CD14-positive monocyte (primary cell): ENCODE data around the gene TAMM41. TPM values are rescaled to one million over a fixed set of nuclear protein-coding genes. Genes with fewer than 3 reads are reported as not detected.

Experiments used
- DNase-seq, 3 donors: peaks; one replicate each; pipeline ENCODE4 v3.0.0-alpha.2; 2011 to 2022
- H2AFZ ChIP-seq: 2 replicates; pipeline ENCODE4 v1.6.0; 2012; ENCODE audit warnings: mild to moderate bottlenecking, low read depth, low read length, inconsistent platforms; ENCODE audit not compliant: insufficient read depth, poor library complexity, severe bottlenecking
- H3K27ac ChIP-seq, 2 donors: 1 replicate in 1 of 2; 2 replicates in 1 of 2; pipeline ENCODE4 v1.5.1; 2012 to 2013; ENCODE audit warnings: low read length in 2 of 2, control low read depth in 1 of 2, inconsistent platforms in 1 of 2, low read depth in 1 of 2, mild to moderate bottlenecking in 1 of 2
- H3K27me3 ChIP-seq, 2 donors: one replicate each; pipeline versions ENCODE4 v1.6.0 to v1.6.1; 2011 to 2013; ENCODE audit warnings: low read length in 2 of 2; ENCODE audit not compliant: control insufficient read depth in 2 of 2, insufficient read depth in 2 of 2
- H3K36me3 ChIP-seq, 2 donors: replicated peaks in 1 of 2; 1 replicate in 1 of 2; 2 replicates in 1 of 2; pipeline versions ENCODE4 v1.5.1 to v1.6.1; 2012 to 2013; ENCODE audit warnings: low read length in 2 of 2, control low read depth in 1 of 2, inconsistent platforms in 1 of 2, mild to moderate bottlenecking in 1 of 2; ENCODE audit not compliant: insufficient read depth in 2 of 2, control insufficient read depth in 1 of 2
- H3K4me1 ChIP-seq, 2 donors: 1 replicate in 1 of 2; 2 replicates in 1 of 2; pipeline versions ENCODE4 v1.5.1 to v1.6.1; 2012 to 2013; ENCODE audit warnings: low read length in 2 of 2, control low read depth in 1 of 2, inconsistent platforms in 1 of 2, mild to moderate bottlenecking in 1 of 2, moderate library complexity in 1 of 2; ENCODE audit not compliant: insufficient read depth in 2 of 2, control insufficient read depth in 1 of 2
- H3K4me2 ChIP-seq: replicated peaks from 2 replicates; pipeline ENCODE3; 2012; ENCODE audit warnings: low read length, moderate library complexity, mild to moderate bottlenecking; ENCODE audit not compliant: poor library complexity, severe bottlenecking; ENCODE audit errors: extremely low read depth
- H3K4me3 ChIP-seq, 3 experiments: fragments of 200-600 bp in 1 of 3; sonication (generic) in 1 of 3; replicated peaks in 1 of 3; 1 replicate in 2 of 3; 2 replicates in 1 of 3; pipeline ENCODE4 v1.5.1; 2011 to 2013; ENCODE audit warnings: low read length in 3 of 3, mild to moderate bottlenecking in 3 of 3, control low read depth in 2 of 3, low read depth in 2 of 3, inconsistent platforms in 1 of 3, moderate library complexity in 1 of 3
- H3K79me2 ChIP-seq: 2 replicates; pipeline ENCODE4 v1.6.0; 2012; ENCODE audit warnings: mild to moderate bottlenecking, control low read depth, inconsistent platforms, low read length, moderate library complexity; ENCODE audit not compliant: insufficient read depth
- H3K9ac ChIP-seq: 2 replicates; pipeline ENCODE4 v1.6.0; 2017; ENCODE audit warnings: low read length, mild to moderate bottlenecking; ENCODE audit not compliant: insufficient read depth, poor library complexity, severe bottlenecking
- H3K9me3 ChIP-seq, 2 donors: replicated peaks in 1 of 2; 1 replicate in 1 of 2; 2 replicates in 1 of 2; pipeline versions ENCODE4 v1.5.1 to v1.6.1; 2012 to 2013; ENCODE audit warnings: low read length in 2 of 2, control low read depth in 1 of 2; ENCODE audit not compliant: control insufficient read depth in 1 of 2, insufficient read depth in 1 of 2
- H4K20me1 ChIP-seq: 2 replicates; pipeline ENCODE4 v1.6.0; 2012; ENCODE audit warnings: mild to moderate bottlenecking, low read length, control low read depth, moderate library complexity; ENCODE audit not compliant: insufficient read depth
- H3K27ac Mint-ChIP-seq, 7 donors: one replicate each; pipeline ENCODE4 v1.8.0; 2020; ENCODE audit warnings: mild to moderate bottlenecking in 7 of 7, mixed read lengths in 7 of 7, moderate library complexity in 6 of 7, inconsistent platforms in 2 of 7
- H3K27me3 Mint-ChIP-seq, 3 donors: one replicate each; pipeline ENCODE4 v1.8.0; 2021 to 2022; ENCODE audit warnings: low read depth in 3 of 3, mild to moderate bottlenecking in 3 of 3, mixed read lengths in 3 of 3, moderate library complexity in 3 of 3, inconsistent platforms in 1 of 3
- H3K36me3 Mint-ChIP-seq, 2 donors: one replicate each; pipeline ENCODE4 v1.8.0; 2020; ENCODE audit warnings: mixed read lengths in 2 of 2, inconsistent platforms in 1 of 2, mild to moderate bottlenecking in 1 of 2
- H3K4me1 Mint-ChIP-seq: one replicate; pipeline ENCODE4 v1.8.0; 2020; ENCODE audit warnings: mild to moderate bottlenecking, mixed read lengths
- H3K4me3 Mint-ChIP-seq, 2 donors: one replicate each; pipeline ENCODE4 v1.8.0; 2020; ENCODE audit warnings: mild to moderate bottlenecking in 2 of 2, mixed read lengths in 2 of 2, moderate library complexity in 1 of 2
- H3K9me3 Mint-ChIP-seq, 7 donors: one replicate each; pipeline ENCODE4 v1.8.0; 2020 to 2022; ENCODE audit warnings: mixed read lengths in 7 of 7, mild to moderate bottlenecking in 6 of 7, moderate library complexity in 6 of 7, inconsistent platforms in 2 of 7
- CTCF ChIP-seq: fragments of 200-600 bp; IDR thresholded peaks from one replicate; pipeline ENCODE4 v1.8.0; 2022; ENCODE audit warnings: antibody characterized with exemption, mild to moderate bottlenecking
- WGBS: methylation state at CpG from one replicate; pipeline ENCODE4 v1.1.5; 2013; ENCODE audit warnings: missing lambda C conversion rate; ENCODE audit not compliant: insufficient coverage; 5-methylcytosine and 5-hydroxymethylcytosine counted together
- intact Hi-C, 2 donors: fragments of 100-400 bp; cut with micrococcal nuclease; formaldehyde crosslinking; loops; one replicate each; pipeline versions ENCODE4 v1.15.0 to v1.15.1; 2023
- polyA plus RNA-seq, 3 donors: library from polyadenylated mRNA; depleted of rRNA in 1 of 3; unstranded in 2 of 3; stranded (reverse) in 1 of 3; fragments of 300-500 nt in 2 of 3; fragments of >200 nt in 1 of 3; fragmentation: Illumina TruSeq in 2 of 3; gene quantifications; 1 replicate in 2 of 3; 2 replicates in 1 of 3; pipeline ENCODE4 v1.2.3, GENCODE V29; 2012 to 2021

The TAMM41 gene
- polyA plus RNA-seq, 3 donors = 3.7 to 10.8 (median 5.0) TPM

GRCh38 chr3:11768604-11769003, 78.1 kb downstream of the TAMM41 start:
- intact Hi-C loops = no loop called here
- H3K36me3 ChIP-seq = no peaks in the 10 kb centered on the region
- Mint-ChIP-seq H3K9me3 (peaks cover 0 to 2% (median 0%) of the 10 kb centered on the region in 7 donors), H3K27ac (no peak overlapping the region), H3K27me3 (peaks cover 2 to 8% (median 4%) of the 10 kb centered on the region in 3 donors), H3K36me3 (no peaks in the 10 kb centered on the region), H3K4me3 (no peak overlapping the region), H3K4me1 (peaks cover 15% of the 10 kb centered on the region)
- no peaks in the 10 kb centered on the region for H3K9me3 ChIP-seq
- H3K9ac ChIP-seq = no peak overlapping the region
- H3K4me3 ChIP-seq = no peak overlapping the region
- H3K27ac ChIP-seq = no peak overlapping the region
- no peak overlapping the region for H3K4me2 ChIP-seq
- WGBS = 90% methylated on average over 2 of the region's 3 CpGs
- H2AFZ ChIP-seq = no peak overlapping the region
- peaks cover 8 to 10% of the 10 kb centered on the region in 2 donors for H3K4me1 ChIP-seq
- TF ChIP-seq CTCF = no peak
- H3K79me2 ChIP-seq = no peaks in the 10 kb centered on the region
- no peak for DNase-seq
- H4K20me1 ChIP-seq = no peaks in the 10 kb centered on the region
- H3K27me3 ChIP-seq = no peaks in the 10 kb centered on the region

GRCh38 chr3:11764931-11765363, 81.7 kb downstream of the TAMM41 start:
- Histone ChIP-seq H3K9me3 (no peaks in the 10 kb centered on the region), H3K36me3 (no peaks in the 10 kb centered on the region), H3K9ac (no peak overlapping the region), H3K79me2 (no peaks in the 10 kb centered on the region), H3K27ac (no peak overlapping the region), H4K20me1 (no peaks in the 10 kb centered on the region), H3K4me3 (no peak overlapping the region), H3K27me3 (no peaks in the 10 kb centered on the region), H3K4me2 (no peak overlapping the region), H2AFZ (no peak overlapping the region), H3K4me1 (peaks cover 0 to under 1% of the 10 kb centered on the region in 2 donors)
- no peak for DNase-seq
- 18% methylated on average over 4 of the region's 5 CpGs for WGBS
- peaks cover 3% of the 10 kb centered on the region for H3K4me1 Mint-ChIP-seq
- H3K4me3 Mint-ChIP-seq = no peak overlapping the region
- intact Hi-C loops = no loop called here
- no peaks in the 10 kb centered on the region for H3K36me3 Mint-ChIP-seq
- H3K9me3 Mint-ChIP-seq = peaks cover 0 to 2% (median 0%) of the 10 kb centered on the region in 7 donors
- no peak for TF ChIP-seq CTCF
- H3K27me3 Mint-ChIP-seq = peaks cover 3 to 5% (median 5%) of the 10 kb centered on the region in 3 donors
- peak overlapping the region in 1 of 7 donors; percentile 40 for H3K27ac Mint-ChIP-seq
